Measurements from ENCODE around the gene CHST1.
A peak's percentile ranks its signal among the peaks of the same experiment; 100 is the strongest.

The CHST1 gene

DNA sequence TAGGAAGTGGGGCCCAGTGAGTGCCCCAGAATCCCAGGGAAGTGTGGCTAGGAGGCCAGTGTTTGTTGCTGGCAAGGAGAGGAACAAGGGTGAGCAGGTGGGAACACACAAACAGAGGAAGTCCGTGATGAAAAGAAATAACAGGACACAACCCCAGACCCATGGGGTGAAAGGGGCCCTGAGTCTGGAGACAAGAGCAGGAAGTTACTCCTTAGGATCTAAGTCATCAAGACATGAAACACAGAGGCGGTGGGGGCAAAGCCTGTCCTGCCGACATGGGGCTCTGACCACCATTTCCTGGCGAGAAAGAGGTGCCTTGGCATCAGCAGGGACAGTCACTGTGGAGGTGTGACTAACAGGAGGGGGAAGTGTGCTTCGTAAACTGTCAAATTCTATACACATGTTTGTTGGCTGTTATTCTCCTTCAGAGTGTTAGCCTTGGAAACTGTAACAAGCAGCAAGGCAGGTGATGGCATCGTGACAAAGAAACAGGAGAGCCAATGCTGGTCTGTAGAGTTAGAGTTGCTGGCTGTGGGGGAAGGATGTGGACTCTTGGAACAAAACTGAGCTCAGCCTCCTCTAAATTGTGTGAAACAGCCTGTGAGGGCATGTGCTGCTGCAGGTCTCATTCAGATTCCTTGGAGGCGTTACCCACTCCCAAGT lies 21.7 kb downstream of the CHST1 start:
- DNase-seq: no peak

- no peak for DNase-seq
Observed at GRCh38 chr11:45641961-45642360, 23.5 kb downstream of the CHST1 start.

GRCh38 chr11:45638051-45638450 lies 27.4 kb downstream of the CHST1 start:
- no peak for DNase-seq

DNA sequence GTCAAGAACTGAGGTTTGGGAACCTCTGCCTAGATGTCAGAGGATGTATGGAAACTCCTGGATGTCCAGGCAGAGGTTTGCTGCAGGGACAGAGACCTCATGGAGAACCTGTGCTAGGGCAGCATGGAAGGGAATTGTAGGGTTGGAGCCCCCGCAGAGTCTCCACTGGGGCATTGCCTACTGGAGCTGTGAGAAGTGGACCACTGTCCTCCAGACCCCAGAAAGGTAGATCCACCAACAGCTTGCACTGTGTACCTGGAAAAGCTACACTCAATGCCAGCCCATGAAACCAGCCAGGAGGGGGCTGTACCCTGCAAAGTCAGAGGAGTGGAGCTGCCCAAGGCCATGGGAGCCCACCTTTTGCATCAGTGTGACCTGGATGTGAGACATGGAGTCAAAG lies 29.5 kb downstream of the CHST1 start:
- no peak for DNase-seq

DNA sequence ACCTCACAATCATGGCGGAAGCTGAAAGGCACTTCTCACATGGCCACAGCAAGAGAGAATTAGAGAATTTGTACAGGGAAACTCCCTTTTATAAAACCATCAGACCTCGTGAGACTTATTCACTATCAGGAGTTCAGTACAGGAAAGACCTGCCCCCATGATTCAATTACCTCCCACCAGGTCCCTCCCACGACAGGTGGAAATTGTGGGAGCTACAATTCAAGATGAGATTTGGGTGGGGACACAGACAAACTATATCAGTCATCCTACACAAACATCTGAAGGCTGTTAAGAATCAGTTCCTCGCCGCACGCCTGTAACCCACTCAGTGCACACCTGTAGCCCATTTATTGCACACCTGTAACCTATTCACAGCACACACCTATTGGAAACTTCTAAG lies 39.8 kb downstream of the CHST1 start:
- DNase-seq: no peak

DNA sequence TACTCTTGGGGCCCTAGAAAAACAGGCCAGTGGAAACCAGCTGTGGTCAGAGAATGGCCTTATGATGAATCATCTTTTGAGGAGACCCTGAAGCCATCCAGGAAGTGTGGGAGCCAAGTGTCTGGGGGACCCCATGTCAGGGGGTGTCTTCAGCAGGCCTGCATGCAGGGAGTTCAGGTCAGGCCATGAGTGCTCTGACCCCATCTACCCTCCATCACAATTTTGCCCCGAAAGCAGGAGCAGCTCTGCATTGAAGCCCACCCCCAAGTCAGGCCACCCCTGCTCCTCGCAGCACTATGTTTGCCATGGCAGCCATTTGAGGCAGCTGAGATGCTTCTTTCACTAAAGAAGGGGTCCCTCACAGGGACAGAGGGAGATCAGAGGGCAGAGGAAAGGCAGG lies 41.3 kb downstream of the CHST1 start:
- DNase-seq: no peak

GRCh38 chr11:45622861-45623260 lies 42.6 kb downstream of the CHST1 start:
- DNase-seq: no peak

DNA sequence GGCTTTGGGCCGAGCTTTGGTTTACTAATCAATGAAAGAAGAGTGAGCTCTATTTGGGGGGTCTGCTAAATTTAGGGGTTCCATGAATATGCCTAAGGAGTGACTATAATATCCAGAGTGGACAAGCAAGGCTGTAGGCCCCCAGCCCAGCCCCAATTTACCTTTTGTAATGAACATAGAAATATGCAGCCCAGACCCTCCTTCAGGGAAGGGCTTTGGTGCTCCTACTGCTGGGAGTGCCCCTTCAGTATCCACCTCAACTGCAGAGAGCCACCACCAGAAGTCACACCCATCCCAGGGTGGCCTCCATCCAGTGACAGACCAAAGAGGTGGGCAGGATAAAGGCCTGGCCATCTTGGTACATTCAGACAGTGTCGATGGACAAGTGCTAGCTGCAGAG lies 43.1 kb downstream of the CHST1 start:
- no peak for DNase-seq

- DNase-seq: no peak
Observed at GRCh38 chr11:45621588-45621987, 43.8 kb downstream of the CHST1 start.

- no peak for DNase-seq
Observed at GRCh38 chr11:45620243-45620642, 45.2 kb downstream of the CHST1 start.

GRCh38 chr11:45618897-45619296 lies 46.5 kb downstream of the CHST1 start:
- DNase-seq: no peak

DNA sequence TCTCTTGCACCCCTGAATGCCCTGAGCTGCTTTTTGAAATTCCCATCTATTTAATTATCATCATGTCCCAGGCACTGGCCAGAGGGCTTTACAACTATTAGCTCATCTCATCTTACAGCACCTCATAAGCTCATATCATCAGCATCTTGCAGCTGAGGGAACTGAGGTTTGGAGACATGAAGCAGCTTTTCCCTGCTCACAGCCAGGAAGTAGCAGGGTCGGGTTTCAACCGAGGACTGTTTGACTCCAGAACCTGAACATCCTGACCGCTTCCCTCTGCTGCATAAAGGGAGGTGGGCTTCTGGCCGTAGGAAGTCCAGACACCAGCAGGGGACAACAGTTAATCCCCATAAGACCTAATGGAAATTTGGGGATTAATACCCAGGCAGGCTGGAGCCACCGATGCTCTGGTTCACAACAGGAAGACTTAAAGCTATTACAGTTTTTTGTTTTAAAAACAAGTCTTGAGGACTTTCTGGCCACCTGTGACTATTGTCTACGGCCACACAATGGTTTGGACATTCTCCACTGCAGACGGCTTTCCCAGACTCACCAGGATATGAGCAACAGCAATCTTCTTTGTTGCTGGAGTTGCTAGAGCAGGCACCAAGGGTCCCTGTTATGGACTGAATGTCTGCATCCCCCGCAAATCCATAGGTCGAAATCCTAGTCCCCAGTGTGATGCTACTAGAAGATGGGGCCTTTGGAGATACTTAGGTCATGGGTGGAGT lies 47.4 kb downstream of the CHST1 start:
- no peak for DNase-seq

DNA sequence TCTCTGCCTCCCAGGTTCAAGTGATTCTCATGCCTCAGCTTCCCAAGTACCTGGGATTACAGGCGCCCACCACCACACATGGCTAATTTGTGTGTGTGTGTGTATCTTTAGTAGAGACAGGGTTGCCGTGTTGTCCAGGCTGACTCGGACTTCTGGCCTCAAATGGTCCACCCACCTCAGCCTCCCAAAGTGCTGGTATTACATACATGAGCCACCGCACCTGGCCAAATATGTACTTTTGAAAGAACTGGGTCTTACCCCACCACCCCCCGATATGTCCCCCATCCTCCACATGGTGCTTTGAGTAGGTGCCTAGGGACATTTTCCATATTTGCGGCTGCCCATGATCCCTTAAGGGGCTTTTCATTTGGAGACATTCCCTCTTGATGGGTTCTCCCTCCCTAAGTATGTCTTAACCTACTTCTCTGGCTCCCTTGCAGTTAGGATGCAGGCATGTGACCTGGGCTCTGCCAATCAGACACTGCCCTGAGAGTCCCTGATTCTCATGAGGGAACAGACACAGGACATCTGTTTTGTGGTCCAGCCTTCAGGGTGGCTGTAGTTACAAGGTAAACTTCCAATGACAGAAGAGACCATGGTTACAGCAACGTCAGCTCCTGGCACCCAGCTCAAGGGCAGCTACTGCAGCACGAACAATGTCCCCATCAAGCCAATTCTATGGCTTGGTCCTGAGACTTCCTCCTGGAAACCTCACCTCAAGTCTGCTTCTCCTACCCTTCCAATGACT lies 48.4 kb downstream of the CHST1 start:
- DNase-seq: no peak

DNA sequence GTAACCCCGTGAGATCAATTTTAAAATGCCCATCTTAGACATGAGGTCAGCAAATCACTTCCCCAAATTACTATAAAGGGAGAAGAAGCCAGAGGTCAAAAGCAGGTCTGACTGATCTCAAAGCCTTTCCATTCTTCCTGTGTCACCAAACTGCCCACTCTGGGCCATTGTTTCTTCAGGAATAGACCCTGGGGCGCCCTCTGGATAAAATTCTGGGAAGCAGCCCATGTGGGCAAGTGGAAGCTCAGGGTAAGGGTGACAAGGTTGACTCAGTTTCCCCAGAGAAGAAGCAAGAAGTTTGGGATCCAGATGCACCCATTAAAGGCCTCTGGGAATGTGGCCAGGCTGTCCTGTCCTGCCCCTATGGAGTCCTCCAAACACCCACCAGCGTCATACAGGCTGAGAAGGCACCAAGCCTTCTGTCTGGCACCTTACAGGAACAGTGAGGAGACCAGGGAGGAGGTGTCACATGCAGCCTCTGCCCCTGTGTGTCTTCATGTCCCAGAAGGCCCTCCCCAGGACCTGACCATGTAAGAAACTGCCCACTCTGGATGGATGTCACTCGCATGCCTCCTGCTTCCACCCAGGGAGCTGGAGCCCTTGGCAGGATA lies 50.1 kb downstream of the CHST1 start:
- no peak for DNase-seq

- DNase-seq: no peak
Observed at GRCh38 chr11:45614196-45614828, 51.1 kb downstream of the CHST1 start.

GRCh38 chr11:45610627-45611026 lies 54.8 kb downstream of the CHST1 start:
- DNase-seq: peak; percentile 51 to 75 (median 69)

DNA sequence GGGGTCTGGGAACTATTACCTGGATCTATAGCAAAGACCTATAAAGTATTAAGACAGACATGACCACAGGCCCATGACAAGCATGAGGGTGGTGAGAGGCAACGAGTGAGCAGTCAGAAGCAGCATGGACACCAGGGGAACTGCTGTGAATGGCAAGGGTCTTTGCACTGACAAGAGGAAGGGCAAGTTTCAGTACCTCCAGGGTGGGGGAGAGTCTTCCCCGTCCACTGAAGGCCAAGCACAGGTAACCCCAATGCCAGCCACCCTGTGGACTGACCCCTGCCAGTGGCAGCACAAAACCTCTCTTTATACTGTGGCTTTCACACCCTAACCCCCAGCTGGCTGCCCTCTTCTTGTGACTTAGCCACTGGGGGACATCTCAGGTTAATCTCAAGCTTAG lies 55.5 kb downstream of the CHST1 start:
- DNase-seq: no peak

- DNase-seq: no peak
Observed at GRCh38 chr11:45609337-45609736, 56.1 kb downstream of the CHST1 start.

GRCh38 chr11:45607995-45608394 lies 57.4 kb downstream of the CHST1 start:
- no peak for DNase-seq

- DNase-seq: no peak
Observed at GRCh38 chr11:45606514-45607281, 58.7 kb downstream of the CHST1 start.

- no peak for DNase-seq
Observed at GRCh38 chr11:45605051-45605450, 60.4 kb downstream of the CHST1 start.
